Measurements from ENCODE around the gene GSTP1.
"Not testable (repeated sequence)": the region's sequence is repeated elsewhere in the genome, so short reads cannot be mapped to it uniquely, and the experiment has no call there.

GSTP1 gene
- 26.6 reads per million, percentile 53 among the genes with 10 or more reads in this experiment for total RNA-seq

GRCh38 chr11:67583247-67584204 lies at the start of gene GSTP1:
Gene GSTP1 (plus strand): TSS chr11:67583812. CDS start chr11:67583844, 32 bp downstream.
- DNase-seq = peak; percentile 66

- no peak for DNase-seq
Measured at GRCh38 chr11:67534070-67534679, 49.4 kb upstream of the GSTP1 start.

GRCh38 chr11:67535561-67535960 lies 48.1 kb upstream of the GSTP1 start:
- no peak for DNase-seq

GRCh38 chr11:67538306-67538705 lies 45.3 kb upstream of the GSTP1 start:
- no peak for DNase-seq

GRCh38 chr11:67538823-67539505 lies 44.6 kb upstream of the GSTP1 start:
- DNase-seq = no peak

GRCh38 chr11:67539550-67539949 lies 44.1 kb upstream of the GSTP1 start:
- DNase-seq = no peak

- DNase-seq = no peak
Measured at GRCh38 chr11:67541198-67541597, 42.4 kb upstream of the GSTP1 start.

GRCh38 chr11:67542169-67542568 lies 41.4 kb upstream of the GSTP1 start:
- no peak for DNase-seq

- DNase-seq = no peak
Measured at GRCh38 chr11:67542971-67543370, 40.6 kb upstream of the GSTP1 start.

- DNase-seq = no peak
Measured at GRCh38 chr11:67543585-67543984, 40.0 kb upstream of the GSTP1 start.

- DNase-seq = no peak
Measured at GRCh38 chr11:67544616-67545242, 38.9 kb upstream of the GSTP1 start.

- DNase-seq = no peak
Measured at GRCh38 chr11:67545280-67545679, 38.3 kb upstream of the GSTP1 start.

- DNase-seq = not testable (repeated sequence)
Measured at GRCh38 chr11:67548112-67548511, 35.5 kb upstream of the GSTP1 start.

- no peak for DNase-seq
Measured at GRCh38 chr11:67548555-67549110, 35.0 kb upstream of the GSTP1 start.

- DNase-seq = no peak
Measured at GRCh38 chr11:67551127-67551526, 32.5 kb upstream of the GSTP1 start.

- DNase-seq = not testable (repeated sequence)
Measured at GRCh38 chr11:67551697-67552096, 31.9 kb upstream of the GSTP1 start.

GRCh38 chr11:67556244-67556643 lies 27.4 kb upstream of the GSTP1 start:
- no peak for DNase-seq

GRCh38 chr11:67558084-67558772 lies 25.4 kb upstream of the GSTP1 start:
- no peak for DNase-seq

- no peak for DNase-seq
Measured at GRCh38 chr11:67561971-67562619, 21.5 kb upstream of the GSTP1 start.

- no peak for DNase-seq
Measured at GRCh38 chr11:67562963-67563704, 20.5 kb upstream of the GSTP1 start.

GRCh38 chr11:67563705-67564114 lies 19.9 kb upstream of the GSTP1 start:
- DNase-seq = not testable (repeated sequence)
